Suprapubic skin (tissue), 4 donors: Measurements from ENCODE around the gene OR52W1.

Source experiments
- CTCF ChIP-seq, 2 donors: fragments of 200-600 bp in 1 of 2; fragments of 450-650 bp in 1 of 2; sonication (generic) in 1 of 2; IDR thresholded peaks; one replicate each; pipeline ENCODE4 v1.5.1; 2016 to 2019; ENCODE audit warnings: antibody characterized with exemption in 2 of 2, mild to moderate bottlenecking in 1 of 2, moderate library complexity in 1 of 2
- POLR2A ChIP-seq, 2 donors: fragments of 450-650 bp; IDR thresholded peaks; one replicate each; pipeline ENCODE4 v1.6.1; 2017; ENCODE audit warnings: antibody characterized with exemption in 2 of 2, mild to moderate bottlenecking in 2 of 2, moderate library complexity in 2 of 2
- POLR2AphosphoS5 ChIP-seq, 3 donors: sonication (generic); formaldehyde crosslinking; IDR thresholded peaks; one replicate each; pipeline ENCODE4 v1.6.1; 2017; ENCODE audit warnings: antibody characterized with exemption in 3 of 3

DNA sequence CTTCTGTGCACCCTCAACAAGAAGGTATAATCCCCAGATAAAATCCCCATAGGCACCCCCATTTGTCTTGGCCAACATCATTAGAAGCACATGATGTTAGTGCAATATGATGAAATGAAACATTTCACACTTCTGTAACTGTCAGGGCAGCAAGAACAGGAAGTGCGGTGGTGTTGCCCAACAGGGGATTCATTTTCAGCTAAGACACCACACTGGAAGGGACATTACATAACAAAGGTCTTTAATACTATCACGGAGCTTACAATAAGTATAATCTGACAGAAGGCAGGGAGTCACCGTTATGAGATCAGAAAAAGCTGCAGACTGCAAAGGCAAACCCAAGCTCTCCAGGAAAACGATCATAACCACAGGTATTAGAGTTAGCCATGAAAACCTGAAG is 2.0 kb downstream of the OR52W1 start:
- TF ChIP-seq POLR2AphosphoS5 (IDR thresholded peaks at IDR 0.05) (peak in 1 of 3 donors; percentile 64), POLR2A (IDR thresholded peaks at IDR 0.05) (no peak), CTCF (IDR thresholded peaks at IDR 0.05) (no peak)
